ENCODE results near the gene HMGN1. TPM values are rescaled to one million over a fixed set of nuclear protein-coding genes. Genes with fewer than 3 reads are reported as not detected.

The HMGN1 gene
- 100 to 1,000 TPM; 187 to 228 (median 219) TPM for total RNA-seq
- total RNA-seq (2013): 288 TPM

- H3K27me3 ChIP-seq (ENCODE audit: control insufficient read depth, insufficient read depth, low read length): no peaks in the 10 kb centered on the region
- peak within 1 kb of the TSS; percentile 89 to 90 for H3K27ac Mint-ChIP-seq
- peak within 1 kb of the TSS; percentile 94 for H3K4me3 Mint-ChIP-seq
- H3K9me3 ChIP-seq (ENCODE audit: control insufficient read depth, insufficient read depth, low read length): no peaks in the 10 kb centered on the region
- peak within 1 kb of the TSS; percentile 93 for H3K27ac ChIP-seq (ENCODE audit: low read length)
- H3K36me3 Mint-ChIP-seq: no peaks in the 10 kb centered on the region
- H3K4me1 ChIP-seq (ENCODE audit: control insufficient read depth, insufficient read depth, low read length): peaks cover 6% of the 10 kb centered on the region
- ATAC-seq (peak; percentile 42 to 71 (median 45)), DNase-seq (peak; percentile 84 to 94)
- H3K4me3 ChIP-seq (ENCODE audit: low read length): peak within 1 kb of the TSS; percentile 94
- intact Hi-C loops (cut with micrococcal nuclease): loop anchor here (1.0 to 2.0 kb wide), 3 partner anchors 32 to 40 kb away; partner anchors contain the start of gene BRWD1
- H3K9me3 Mint-ChIP-seq: no peaks in the 10 kb centered on the region
- H3K36me3 ChIP-seq (ENCODE audit: control insufficient read depth, insufficient read depth, low read length): peaks cover 23% of the 10 kb centered on the region
- peaks cover 31 to 34% of the 10 kb centered on the region in 2 donors for H3K4me1 Mint-ChIP-seq
- no peak for TF ChIP-seq CTCF (IDR thresholded peaks at IDR 0.05)
- peaks cover 4 to 6% of the 10 kb centered on the region in 2 donors for H3K27me3 Mint-ChIP-seq (ENCODE audit: low read depth in 2 of 2)
- under 1% methylated on average over 103 of the region's 116 CpGs for WGBS (ENCODE audit: insufficient coverage)
Measured at GRCh38 chr21:39348355-39349210, at the start of gene HMGN1. Gene HMGN1, minus strand, starts transcription at chr21:39349088. Its CDS starts 171 bp downstream, at chr21:39348917.

GRCh38 chr21:39397646-39398385 is 48.9 kb upstream of the HMGN1 start:
- Mint-ChIP-seq H3K27me3 (ENCODE audit: low read depth in 2 of 2) (no peaks in the 10 kb centered on the region), H3K9me3 (no peaks in the 10 kb centered on the region), H3K4me3 (no peak overlapping the region), H3K36me3 (no peaks in the 10 kb centered on the region), H3K4me1 (no peaks in the 10 kb centered on the region), H3K27ac (no peak overlapping the region)
- WGBS (ENCODE audit: insufficient coverage): 89% methylated on average over 11 of the region's 11 CpGs
- ATAC-seq (no peak), DNase-seq (no peak)
- Histone ChIP-seq H3K36me3 (ENCODE audit: control insufficient read depth, insufficient read depth, low read length) (peaks cover 13% of the 10 kb centered on the region), H3K4me3 (ENCODE audit: low read length) (no peak overlapping the region), H3K9me3 (ENCODE audit: control insufficient read depth, insufficient read depth, low read length) (no peaks in the 10 kb centered on the region), H3K4me1 (ENCODE audit: control insufficient read depth, insufficient read depth, low read length) (no peaks in the 10 kb centered on the region), H3K27me3 (ENCODE audit: control insufficient read depth, insufficient read depth, low read length) (no peaks in the 10 kb centered on the region), H3K27ac (ENCODE audit: low read length) (no peak overlapping the region)
- TF ChIP-seq CTCF (IDR thresholded peaks at IDR 0.05): no peak
- intact Hi-C loops (cut with micrococcal nuclease): no loop called here

GRCh38 chr21:39392981-39393380 is 44.1 kb upstream of the HMGN1 start:
- ATAC-seq (no peak), DNase-seq (no peak)
- no peaks in the 10 kb centered on the region for H3K9me3 Mint-ChIP-seq
- H3K4me3 Mint-ChIP-seq: no peak overlapping the region
- intact Hi-C loops (cut with micrococcal nuclease): no loop called here
- H3K27me3 Mint-ChIP-seq (ENCODE audit: low read depth in 2 of 2): no peaks in the 10 kb centered on the region
- TF ChIP-seq CTCF (IDR thresholded peaks at IDR 0.05): no peak
- peaks cover 13 to 17% of the 10 kb centered on the region in 2 donors for H3K4me1 Mint-ChIP-seq
- Histone ChIP-seq H3K4me3 (ENCODE audit: low read length) (no peak overlapping the region), H3K4me1 (ENCODE audit: control insufficient read depth, insufficient read depth, low read length) (peaks cover 10% of the 10 kb centered on the region), H3K27me3 (ENCODE audit: control insufficient read depth, insufficient read depth, low read length) (no peaks in the 10 kb centered on the region), H3K9me3 (ENCODE audit: control insufficient read depth, insufficient read depth, low read length) (no peaks in the 10 kb centered on the region), H3K27ac (ENCODE audit: low read length) (no peak overlapping the region), H3K36me3 (ENCODE audit: control insufficient read depth, insufficient read depth, low read length) (peaks cover 24% of the 10 kb centered on the region)
- 98% methylated on average over 7 of the region's 7 CpGs for WGBS (ENCODE audit: insufficient coverage)
- H3K36me3 Mint-ChIP-seq: no peaks in the 10 kb centered on the region
- no peak overlapping the region for H3K27ac Mint-ChIP-seq

All from natural killer cell (primary cell).